Neural cell (in vitro differentiated cells): ENCODE measurements around the gene KRT16. TPM values are rescaled to one million over a fixed set of nuclear protein-coding genes. Genes with fewer than 3 reads are reported as not detected.

Experiments used
- H2AFZ ChIP-seq: fragments of 200-600, 300-800 bp; sonication (generic), shearing (Covaris generic); 2 replicates; pipeline ENCODE4 v1.6.0; 2014; ENCODE audit warnings: low read depth, mild to moderate bottlenecking, antibody characterized with exemption, low read length, moderate library complexity
- H3F3A ChIP-seq: fragments of 200-600 bp; shearing (Covaris generic); 2 replicates; pipeline ENCODE4 v1.6.1; 2016; ENCODE audit warnings: mild to moderate bottlenecking, moderate library complexity, mixed read lengths, antibody characterized with exemption, low read length; ENCODE audit not compliant: insufficient read depth, poor library complexity, severe bottlenecking
- H3K27ac ChIP-seq: fragments of 200-600, 300-800 bp; sonication (generic), shearing (Covaris generic); 2 replicates; pipeline ENCODE4 v1.5.1; 2014; ENCODE audit warnings: mild to moderate bottlenecking, low read length, moderate library complexity
- H3K27me3 ChIP-seq: fragments of 300-800, 200-600 bp; sonication (generic), shearing (Covaris generic); 2 replicates; pipeline ENCODE4 v1.6.0; 2014; ENCODE audit warnings: mild to moderate bottlenecking, low read depth, low read length, moderate library complexity; ENCODE audit not compliant: insufficient read depth
- H3K36me3 ChIP-seq: fragments of 300-800, 200-600 bp; sonication (generic), shearing (Covaris generic); 2 replicates; pipeline ENCODE4 v1.5.1; 2014; ENCODE audit warnings: mild to moderate bottlenecking, antibody characterized with exemption, low read length, moderate library complexity; ENCODE audit not compliant: insufficient read depth
- H3K4me2 ChIP-seq: fragments of 300-800, 200-600 bp; sonication (generic), shearing (Covaris generic); 2 replicates; pipeline ENCODE4 v1.6.0; 2014; ENCODE audit warnings: mild to moderate bottlenecking, low read length
- H3K4me3 ChIP-seq: fragments of 300-800, 200-600 bp; sonication (generic), shearing (Covaris generic); 2 replicates; pipeline ENCODE4 v1.5.1; 2014; ENCODE audit warnings: mild to moderate bottlenecking, low read length, moderate library complexity
- H3K79me2 ChIP-seq: fragments of 200-600 bp; shearing (Covaris generic); replicated peaks from 2 replicates; pipeline ENCODE4 v1.6.0; 2014; ENCODE audit warnings: mild to moderate bottlenecking, low read length, moderate library complexity; ENCODE audit not compliant: insufficient read depth
- H3K9ac ChIP-seq: fragments of 300-800, 200-600 bp; sonication (generic), shearing (Covaris generic); 2 replicates; pipeline ENCODE4 v1.6.1; 2016; ENCODE audit warnings: mild to moderate bottlenecking, low read length, mixed read lengths
- H3K9me2 ChIP-seq: fragments of 200-600 bp; shearing (Covaris generic); 2 replicates; pipeline ENCODE4 v1.6.1; 2016; ENCODE audit warnings: mild to moderate bottlenecking, low read length, mixed read lengths; ENCODE audit not compliant: insufficient read depth
- H3K9me3 ChIP-seq: fragments of 200-600, 300-800 bp; sonication (generic), shearing (Covaris generic); 2 replicates; pipeline ENCODE4 v1.6.1; 2016; ENCODE audit warnings: mild to moderate bottlenecking, mixed run types, low read length, moderate library complexity, mixed read lengths
- H4K20me1 ChIP-seq: fragments of 200-600 bp; shearing (Covaris generic); 2 replicates; pipeline ENCODE4 v1.6.1; 2016; ENCODE audit warnings: mild to moderate bottlenecking, mixed run types; ENCODE audit not compliant: insufficient read depth
- EP300 ChIP-seq: fragments of 450-650 bp; conservative IDR thresholded peaks from 2 replicates; pipeline ENCODE4 v1.6.1; 2014; ENCODE audit warnings: antibody characterized with exemption, mild to moderate bottlenecking, moderate library complexity; ENCODE audit not compliant: poor library complexity, severe bottlenecking
- EZH2 ChIP-seq: fragments of 200-600, 300-800 bp; shearing (Covaris generic), sonication (generic); IDR thresholded peaks from 2 replicates; pipeline ENCODE4 v1.6.1; 2014; ENCODE audit warnings: antibody characterized with exemption, low read length, borderline replicate concordance, mild to moderate bottlenecking; ENCODE audit not compliant: insufficient read depth, poor library complexity, severe bottlenecking
- MXI1 ChIP-seq: fragments of 450-650 bp; conservative IDR thresholded peaks from 2 replicates; pipeline ENCODE4 v1.6.1; 2014; ENCODE audit warnings: antibody characterized with exemption, mild to moderate bottlenecking; ENCODE audit not compliant: poor library complexity, severe bottlenecking
- POLR2AphosphoS5 ChIP-seq: IDR thresholded peaks from 2 replicates; pipeline ENCODE4 v1.6.1; 2012
- RAD21 ChIP-seq: fragments of 450-650 bp; conservative IDR thresholded peaks from 2 replicates; pipeline ENCODE4 v1.6.1; 2014; ENCODE audit warnings: antibody characterized with exemption, mild to moderate bottlenecking, moderate library complexity
- SMC3 ChIP-seq: fragments of 450-650 bp; conservative IDR thresholded peaks from 2 replicates; pipeline ENCODE4 v1.6.1; 2014; ENCODE audit warnings: antibody characterized with exemption, mild to moderate bottlenecking, moderate library complexity; ENCODE audit not compliant: poor library complexity
- TAF1 ChIP-seq: IDR thresholded peaks from 2 replicates; pipeline ENCODE4 v1.6.1; 2012; ENCODE audit warnings: low read depth
- polyA plus RNA-seq: library from polyadenylated mRNA; depleted of rRNA; stranded (reverse); fragments of >200 nt; gene quantifications from 2 replicates; pipeline ENCODE4 v1.2.3, GENCODE V29; 2014
- TF ChIP-seq, protein P1 (sequence below): IDR thresholded peaks from 2 replicates; pipeline ENCODE4 v1.6.1; 2012; ENCODE audit warnings: borderline replicate concordance
- TF ChIP-seq, protein P2 (sequence below): fragments of 450-650 bp; IDR thresholded peaks from 2 replicates; pipeline ENCODE4 v1.5.1; 2014; ENCODE audit warnings: antibody characterized with exemption, mild to moderate bottlenecking, moderate library complexity; ENCODE audit not compliant: poor library complexity, severe bottlenecking

KRT16 gene
- polyA plus RNA-seq, 1 donor from 2014 or later, result not detected

DNA sequence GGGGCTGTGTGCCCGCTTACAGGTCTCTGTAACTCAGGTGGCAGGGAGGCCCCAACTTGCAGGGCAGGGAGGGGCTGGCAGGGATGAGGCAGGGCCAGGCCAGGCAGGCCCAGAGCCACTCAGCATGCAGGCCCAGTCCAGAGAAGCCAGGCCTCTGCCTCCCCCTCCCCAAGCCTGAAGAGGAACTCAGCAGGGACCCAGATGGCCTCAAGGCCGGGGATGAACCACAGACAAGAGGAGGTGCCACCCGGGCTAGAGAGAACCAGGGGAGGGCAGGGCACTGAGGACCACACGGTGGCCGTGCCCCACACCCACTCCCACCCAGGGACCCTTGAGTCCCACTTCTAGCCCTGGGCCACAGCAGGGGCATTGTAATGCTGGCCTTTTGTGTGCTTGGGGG, 46.3 kb upstream of the KRT16 start:
- no peaks in the 10 kb centered on the region for H3K9me3 ChIP-seq
- no peaks in the 10 kb centered on the region for H3K27me3 ChIP-seq
- no peak overlapping the region for H3K4me3 ChIP-seq
- no peak overlapping the region for H3K9ac ChIP-seq
- H3K9me2 ChIP-seq, result no peaks in the 10 kb centered on the region
- H3K36me3 ChIP-seq, result no peaks in the 10 kb centered on the region
- no peaks in the 10 kb centered on the region for H4K20me1 ChIP-seq
- no peaks in the 10 kb centered on the region for H3K79me2 ChIP-seq
- H2AFZ ChIP-seq, result no peak overlapping the region
- H3K4me2 ChIP-seq, result no peak overlapping the region
- TF ChIP-seq POLR2AphosphoS5 (no peak), EP300 (no peak), SMC3 (no peak), RAD21 (no peak), MXI1 (no peak), EZH2 (no peak), TAF1 (no peak)
- TF ChIP-seq, protein P1, sequence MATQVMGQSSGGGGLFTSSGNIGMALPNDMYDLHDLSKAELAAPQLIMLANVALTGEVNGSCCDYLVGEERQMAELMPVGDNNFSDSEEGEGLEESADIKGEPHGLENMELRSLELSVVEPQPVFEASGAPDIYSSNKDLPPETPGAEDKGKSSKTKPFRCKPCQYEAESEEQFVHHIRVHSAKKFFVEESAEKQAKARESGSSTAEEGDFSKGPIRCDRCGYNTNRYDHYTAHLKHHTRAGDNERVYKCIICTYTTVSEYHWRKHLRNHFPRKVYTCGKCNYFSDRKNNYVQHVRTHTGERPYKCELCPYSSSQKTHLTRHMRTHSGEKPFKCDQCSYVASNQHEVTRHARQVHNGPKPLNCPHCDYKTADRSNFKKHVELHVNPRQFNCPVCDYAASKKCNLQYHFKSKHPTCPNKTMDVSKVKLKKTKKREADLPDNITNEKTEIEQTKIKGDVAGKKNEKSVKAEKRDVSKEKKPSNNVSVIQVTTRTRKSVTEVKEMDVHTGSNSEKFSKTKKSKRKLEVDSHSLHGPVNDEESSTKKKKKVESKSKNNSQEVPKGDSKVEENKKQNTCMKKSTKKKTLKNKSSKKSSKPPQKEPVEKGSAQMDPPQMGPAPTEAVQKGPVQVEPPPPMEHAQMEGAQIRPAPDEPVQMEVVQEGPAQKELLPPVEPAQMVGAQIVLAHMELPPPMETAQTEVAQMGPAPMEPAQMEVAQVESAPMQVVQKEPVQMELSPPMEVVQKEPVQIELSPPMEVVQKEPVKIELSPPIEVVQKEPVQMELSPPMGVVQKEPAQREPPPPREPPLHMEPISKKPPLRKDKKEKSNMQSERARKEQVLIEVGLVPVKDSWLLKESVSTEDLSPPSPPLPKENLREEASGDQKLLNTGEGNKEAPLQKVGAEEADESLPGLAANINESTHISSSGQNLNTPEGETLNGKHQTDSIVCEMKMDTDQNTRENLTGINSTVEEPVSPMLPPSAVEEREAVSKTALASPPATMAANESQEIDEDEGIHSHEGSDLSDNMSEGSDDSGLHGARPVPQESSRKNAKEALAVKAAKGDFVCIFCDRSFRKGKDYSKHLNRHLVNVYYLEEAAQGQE, result no peak
- TF ChIP-seq, protein P2, sequence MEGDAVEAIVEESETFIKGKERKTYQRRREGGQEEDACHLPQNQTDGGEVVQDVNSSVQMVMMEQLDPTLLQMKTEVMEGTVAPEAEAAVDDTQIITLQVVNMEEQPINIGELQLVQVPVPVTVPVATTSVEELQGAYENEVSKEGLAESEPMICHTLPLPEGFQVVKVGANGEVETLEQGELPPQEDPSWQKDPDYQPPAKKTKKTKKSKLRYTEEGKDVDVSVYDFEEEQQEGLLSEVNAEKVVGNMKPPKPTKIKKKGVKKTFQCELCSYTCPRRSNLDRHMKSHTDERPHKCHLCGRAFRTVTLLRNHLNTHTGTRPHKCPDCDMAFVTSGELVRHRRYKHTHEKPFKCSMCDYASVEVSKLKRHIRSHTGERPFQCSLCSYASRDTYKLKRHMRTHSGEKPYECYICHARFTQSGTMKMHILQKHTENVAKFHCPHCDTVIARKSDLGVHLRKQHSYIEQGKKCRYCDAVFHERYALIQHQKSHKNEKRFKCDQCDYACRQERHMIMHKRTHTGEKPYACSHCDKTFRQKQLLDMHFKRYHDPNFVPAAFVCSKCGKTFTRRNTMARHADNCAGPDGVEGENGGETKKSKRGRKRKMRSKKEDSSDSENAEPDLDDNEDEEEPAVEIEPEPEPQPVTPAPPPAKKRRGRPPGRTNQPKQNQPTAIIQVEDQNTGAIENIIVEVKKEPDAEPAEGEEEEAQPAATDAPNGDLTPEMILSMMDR, result no peak
- no peaks in the 10 kb centered on the region for H3F3A ChIP-seq
- H3K27ac ChIP-seq, result no peak overlapping the region

DNA sequence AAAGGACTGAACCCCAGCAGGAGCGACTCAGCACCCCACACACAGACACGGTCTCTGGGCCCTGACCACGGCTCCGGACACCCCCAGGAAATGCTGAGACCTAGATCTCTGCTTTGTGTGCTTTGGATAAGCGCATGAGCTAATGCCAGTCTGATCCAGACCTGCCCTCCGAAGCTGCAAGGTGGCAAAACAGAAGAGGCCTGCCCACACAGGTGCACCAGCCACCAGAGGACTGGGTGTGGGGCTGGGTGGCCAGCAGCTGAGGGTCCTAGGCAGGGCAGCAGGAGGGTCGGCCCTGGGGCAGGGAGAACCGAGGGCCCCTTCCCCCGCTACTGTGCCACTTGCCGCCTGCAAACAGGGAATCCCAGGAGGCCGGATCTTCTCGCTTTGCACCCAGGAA, 45.4 kb upstream of the KRT16 start:
- Histone ChIP-seq H3K4me2 (no peak overlapping the region), H3F3A (no peaks in the 10 kb centered on the region), H3K4me3 (no peak overlapping the region), H2AFZ (no peak overlapping the region), H3K27me3 (no peaks in the 10 kb centered on the region), H3K27ac (no peak overlapping the region), H3K79me2 (no peaks in the 10 kb centered on the region), H4K20me1 (no peaks in the 10 kb centered on the region), H3K9me3 (no peaks in the 10 kb centered on the region), H3K9ac (no peak overlapping the region), H3K9me2 (no peaks in the 10 kb centered on the region), H3K36me3 (no peaks in the 10 kb centered on the region)
- TF ChIP-seq RAD21 (no peak), TAF1 (no peak), SMC3 (no peak), EZH2 (no peak), POLR2AphosphoS5 (no peak), EP300 (no peak), MXI1 (no peak)
- TF ChIP-seq, protein P1, result no peak
- TF ChIP-seq, protein P2, result no peak
